ENCODE data around the gene POP5. TPM values are rescaled to one million over a fixed set of nuclear protein-coding genes. Genes with fewer than 3 reads are reported as not detected.
"Not testable (repeated sequence)": the region's sequence is repeated elsewhere in the genome, so short reads cannot be mapped to it uniquely, and the experiment has no call there.

Gene POP5
- total RNA-seq, 1 experiment from 2014 or later = 81.0 TPM

DNA sequence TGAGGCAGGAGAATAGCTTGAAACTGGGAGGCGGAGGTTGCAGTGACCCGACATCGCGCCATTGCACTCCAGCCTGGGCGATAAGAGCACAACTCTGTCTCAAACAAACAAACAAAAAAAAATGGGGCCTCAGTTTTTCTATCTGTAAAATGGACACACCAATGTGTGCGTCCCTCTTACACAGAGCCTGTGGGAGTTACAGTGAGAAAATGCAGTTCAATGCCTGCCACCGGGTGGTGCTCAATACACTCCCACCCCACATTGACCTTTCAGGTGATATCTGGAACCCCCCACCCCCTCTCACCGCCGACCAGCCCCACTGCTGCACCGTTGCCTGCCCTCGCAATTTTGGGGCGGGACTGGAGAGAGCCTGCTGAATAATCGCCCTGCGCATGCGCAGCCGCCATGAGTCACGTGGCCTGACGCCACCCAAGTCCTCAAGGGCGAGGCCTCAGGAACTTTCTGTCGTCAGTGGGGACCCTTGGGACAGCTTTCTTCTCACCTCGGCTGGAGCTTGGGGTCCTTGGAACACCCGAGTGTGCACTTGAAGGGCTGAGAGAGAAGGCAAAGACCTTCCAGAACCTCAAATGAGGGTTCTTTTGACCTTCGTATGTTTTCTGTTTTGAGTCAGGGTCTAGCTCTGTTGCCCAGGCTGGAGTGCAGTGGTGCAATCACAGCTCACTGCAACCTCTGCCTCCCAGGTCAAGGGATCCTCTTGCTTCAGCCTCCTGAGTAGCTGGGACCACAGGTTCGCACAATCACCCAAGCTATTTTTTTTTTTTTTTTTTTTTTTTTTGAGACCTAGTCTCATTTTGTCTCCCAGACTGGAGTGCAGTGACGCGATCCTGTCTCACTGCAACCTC, 44.6 kb upstream of the POP5 start:
- H3K4me1 Mint-ChIP-seq (ENCODE audit: low read depth, unreplicated experiment) = no peaks in the 10 kb centered on the region
- H3K9me3 Mint-ChIP-seq (ENCODE audit: low read depth, unreplicated experiment) = no peaks in the 10 kb centered on the region
- CTCF ChIA-PET = no interaction called here
- no peaks in the 10 kb centered on the region for H3K36me3 Mint-ChIP-seq (ENCODE audit: insufficient read depth, unreplicated experiment)
- H3K27me3 Mint-ChIP-seq (ENCODE audit: unreplicated experiment) = peaks cover 24% of the 10 kb centered on the region
- intact Hi-C loops (cut with micrococcal nuclease; ENCODE audit: unreplicated experiment) = no loop called here
- no TSS peak for BruUV-seq (replicated peaks)
- no peak overlapping the region for H3K4me3 Mint-ChIP-seq (ENCODE audit: low read depth, unreplicated experiment)
- H3K27ac Mint-ChIP-seq (ENCODE audit: unreplicated experiment) = no peak overlapping the region
- no peak for DNase-seq
- TF ChIP-seq, protein P1, sequence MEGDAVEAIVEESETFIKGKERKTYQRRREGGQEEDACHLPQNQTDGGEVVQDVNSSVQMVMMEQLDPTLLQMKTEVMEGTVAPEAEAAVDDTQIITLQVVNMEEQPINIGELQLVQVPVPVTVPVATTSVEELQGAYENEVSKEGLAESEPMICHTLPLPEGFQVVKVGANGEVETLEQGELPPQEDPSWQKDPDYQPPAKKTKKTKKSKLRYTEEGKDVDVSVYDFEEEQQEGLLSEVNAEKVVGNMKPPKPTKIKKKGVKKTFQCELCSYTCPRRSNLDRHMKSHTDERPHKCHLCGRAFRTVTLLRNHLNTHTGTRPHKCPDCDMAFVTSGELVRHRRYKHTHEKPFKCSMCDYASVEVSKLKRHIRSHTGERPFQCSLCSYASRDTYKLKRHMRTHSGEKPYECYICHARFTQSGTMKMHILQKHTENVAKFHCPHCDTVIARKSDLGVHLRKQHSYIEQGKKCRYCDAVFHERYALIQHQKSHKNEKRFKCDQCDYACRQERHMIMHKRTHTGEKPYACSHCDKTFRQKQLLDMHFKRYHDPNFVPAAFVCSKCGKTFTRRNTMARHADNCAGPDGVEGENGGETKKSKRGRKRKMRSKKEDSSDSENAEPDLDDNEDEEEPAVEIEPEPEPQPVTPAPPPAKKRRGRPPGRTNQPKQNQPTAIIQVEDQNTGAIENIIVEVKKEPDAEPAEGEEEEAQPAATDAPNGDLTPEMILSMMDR (IDR thresholded peaks at IDR 0.05; ENCODE audit: unreplicated experiment) = no peak

DNA sequence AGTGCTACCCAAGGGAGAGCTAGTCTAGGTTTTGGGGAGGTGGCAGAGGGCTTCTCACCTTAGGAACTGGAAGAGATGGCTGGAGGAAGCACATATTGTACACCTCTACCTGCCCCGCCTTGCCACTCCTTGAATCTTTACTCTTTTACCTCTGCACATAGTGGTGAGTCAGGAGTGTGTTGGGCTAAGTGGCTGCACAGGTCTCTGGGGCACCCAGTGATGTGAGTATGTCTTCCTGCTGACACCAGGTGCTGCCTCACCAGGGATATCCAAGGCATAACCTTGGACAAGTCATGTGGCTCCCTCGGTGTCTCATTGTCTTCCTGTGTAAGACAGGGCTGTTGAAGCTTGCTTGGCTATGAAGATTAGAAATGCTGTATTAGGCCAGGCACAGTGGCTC, 39.4 kb upstream of the POP5 start:
- Mint-ChIP-seq H3K4me1 (ENCODE audit: low read depth, unreplicated experiment) (peaks cover 10% of the 10 kb centered on the region), H3K36me3 (ENCODE audit: insufficient read depth, unreplicated experiment) (no peaks in the 10 kb centered on the region), H3K9me3 (ENCODE audit: low read depth, unreplicated experiment) (no peaks in the 10 kb centered on the region), H3K4me3 (ENCODE audit: low read depth, unreplicated experiment) (no peak overlapping the region), H3K27ac (ENCODE audit: unreplicated experiment) (no peak overlapping the region), H3K27me3 (ENCODE audit: unreplicated experiment) (peaks cover 32% of the 10 kb centered on the region)
- TF ChIP-seq, protein P1 (IDR thresholded peaks at IDR 0.05; ENCODE audit: unreplicated experiment) = no peak
- DNase-seq = peak; percentile 41
- intact Hi-C loops (cut with micrococcal nuclease; ENCODE audit: unreplicated experiment) = no loop called here
- CTCF ChIA-PET = interaction anchor here (0.5 kb wide), 1 partner anchor 69 kb away, joined by 6 read pairs; no protein-coding TSS in a partner anchor
- BruUV-seq (replicated peaks) = no TSS peak

DNA sequence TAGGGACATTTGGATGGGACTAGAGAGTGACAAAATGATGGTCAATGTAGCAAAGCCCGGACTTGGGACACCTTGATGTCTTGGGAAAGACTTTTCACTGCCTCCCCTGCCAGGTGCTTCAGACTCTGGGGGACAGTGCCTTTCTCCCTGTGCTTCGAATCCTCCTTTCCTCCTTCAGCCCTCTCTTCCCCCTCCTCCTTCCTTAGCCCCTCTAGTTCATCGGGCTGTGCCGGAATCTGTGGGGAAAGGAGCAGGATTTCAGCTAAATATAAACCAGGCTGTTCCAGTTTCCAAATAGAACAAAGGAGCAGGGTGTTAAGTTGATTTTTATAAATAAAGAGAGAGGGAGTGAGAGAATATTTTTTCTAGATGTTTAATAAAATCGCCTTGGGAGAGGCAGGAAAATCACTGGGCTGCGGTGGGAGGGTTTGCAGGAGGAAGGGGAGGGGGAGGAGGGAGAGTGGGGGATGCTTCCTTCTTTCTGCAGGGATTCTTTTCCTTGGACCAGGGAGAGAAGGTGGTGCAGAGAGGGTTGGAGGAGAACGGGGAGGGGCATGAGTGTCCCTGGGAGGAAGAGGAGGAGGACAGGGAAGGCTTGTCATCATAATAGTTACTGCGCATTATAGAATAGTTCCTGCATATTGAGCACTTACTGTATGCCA, 37.9 kb upstream of the POP5 start:
- Mint-ChIP-seq H3K4me3 (ENCODE audit: low read depth, unreplicated experiment) (no peak overlapping the region), H3K27me3 (ENCODE audit: unreplicated experiment) (peaks cover 42% of the 10 kb centered on the region), H3K4me1 (ENCODE audit: low read depth, unreplicated experiment) (peaks cover 10% of the 10 kb centered on the region), H3K9me3 (ENCODE audit: low read depth, unreplicated experiment) (no peaks in the 10 kb centered on the region), H3K36me3 (ENCODE audit: insufficient read depth, unreplicated experiment) (no peaks in the 10 kb centered on the region), H3K27ac (ENCODE audit: unreplicated experiment) (no peak overlapping the region)
- no peak for DNase-seq
- TF ChIP-seq, protein P1 (IDR thresholded peaks at IDR 0.05; ENCODE audit: unreplicated experiment) = no peak
- intact Hi-C loops (cut with micrococcal nuclease; ENCODE audit: unreplicated experiment) = no loop called here
- CTCF ChIA-PET = no interaction called here
- no TSS peak for BruUV-seq (replicated peaks)

DNA sequence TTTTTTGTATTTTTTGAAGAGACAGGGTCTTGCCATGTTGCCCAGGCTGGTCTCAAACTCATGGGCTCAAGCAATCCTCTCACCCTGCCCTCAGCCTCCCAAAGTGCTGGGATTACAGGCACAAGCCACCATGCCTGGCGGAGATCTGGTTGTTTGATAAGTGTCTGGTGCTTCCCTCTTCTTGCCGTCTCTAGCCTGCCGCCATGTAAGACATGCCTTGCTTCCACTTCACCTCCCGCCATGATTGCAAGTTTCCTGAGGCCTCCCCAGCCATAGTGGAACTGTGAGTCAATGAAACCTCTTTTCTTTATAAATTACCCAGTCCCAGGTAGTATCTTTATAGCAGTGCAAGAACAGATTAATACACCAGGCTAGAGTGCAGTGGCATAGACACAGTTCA, 36.6 kb upstream of the POP5 start:
- H3K36me3 Mint-ChIP-seq (ENCODE audit: insufficient read depth, unreplicated experiment); H3K4me1 Mint-ChIP-seq (ENCODE audit: low read depth, unreplicated experiment); H3K27ac Mint-ChIP-seq (ENCODE audit: unreplicated experiment); H3K4me3 Mint-ChIP-seq (ENCODE audit: low read depth, unreplicated experiment); CTCF ChIA-PET; DNase-seq; intact Hi-C loops (cut with micrococcal nuclease; ENCODE audit: unreplicated experiment); H3K9me3 Mint-ChIP-seq (ENCODE audit: low read depth, unreplicated experiment); BruUV-seq (replicated peaks): not testable (repeated sequence)
- H3K27me3 Mint-ChIP-seq (ENCODE audit: unreplicated experiment) = peaks cover 55% of the 10 kb centered on the region

DNA sequence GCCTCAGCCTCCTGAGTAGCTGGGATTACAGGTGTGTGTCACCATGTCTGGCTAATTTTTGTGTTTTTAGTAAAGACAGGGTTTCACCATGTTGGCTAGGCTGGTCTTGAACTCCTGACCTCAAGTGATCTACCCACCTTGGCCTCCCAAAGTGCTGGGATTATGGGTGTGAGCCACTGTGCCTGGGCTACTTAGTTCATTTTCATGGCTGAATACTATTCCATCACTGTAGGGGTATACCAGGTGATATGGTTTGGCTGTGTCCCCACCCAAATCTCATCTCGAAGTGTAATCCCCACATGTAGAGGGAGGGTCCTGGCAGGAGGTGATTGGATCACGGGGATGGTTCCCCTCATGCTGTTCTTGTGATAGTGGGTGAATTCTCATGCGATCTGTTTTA, 36.0 kb upstream of the POP5 start:
- DNase-seq; H3K4me1 Mint-ChIP-seq (ENCODE audit: low read depth, unreplicated experiment); H3K4me3 Mint-ChIP-seq (ENCODE audit: low read depth, unreplicated experiment); H3K27ac Mint-ChIP-seq (ENCODE audit: unreplicated experiment); intact Hi-C loops (cut with micrococcal nuclease; ENCODE audit: unreplicated experiment); BruUV-seq (replicated peaks); CTCF ChIA-PET; H3K36me3 Mint-ChIP-seq (ENCODE audit: insufficient read depth, unreplicated experiment); H3K9me3 Mint-ChIP-seq (ENCODE audit: low read depth, unreplicated experiment): not testable (repeated sequence)
- peaks cover 61% of the 10 kb centered on the region for H3K27me3 Mint-ChIP-seq (ENCODE audit: unreplicated experiment)

Measured in Calu3 (cell line).